HCT116 (cell line): ENCODE data around the gene DPYD. TPM values are rescaled to one million over a fixed set of nuclear protein-coding genes. Genes with fewer than 3 reads are reported as not detected.

Experiments
- ATAC-seq: fragments of 200-7000 bp; cut with Tn5 transposase; 2 replicates; pipeline ENCODE4 v1.9.1; 2020; ENCODE audit warnings: mild to moderate bottlenecking, moderate library complexity
- BruUV-seq: library from RNA; stranded (reverse); fragments of 400-500 nt; replicated peaks from 2 replicates; lab custom pipeline; 2021; lab: Mats Ljungman, UMichigan
- CTCF ChIA-PET: fragments of 300-600 bp; sonication (Branson Sonifier 250); formaldehyde crosslinking; loops from one replicate; lab custom pipeline; 2021; ENCODE audit warnings: antibody characterized with exemption; lab: Charles Lee
- POLR2A ChIA-PET: fragments of 300-600, 350-600 bp; sonication (Branson Sonifier 250); formaldehyde crosslinking; loops from one replicate; lab custom pipeline; 2021; ENCODE audit warnings: antibody characterized with exemption; lab: Charles Lee
- RAD21 ChIA-PET, 2 experiments: fragments of 300-600 bp; sonication (Branson Sonifier 250); formaldehyde crosslinking; loops; one replicate each; lab custom pipeline; 2023; ENCODE audit warnings: low total read pairs in 2 of 2; ENCODE audit not compliant: uncharacterized antibody in 2 of 2, unreplicated experiment in 2 of 2, low non-redundant PET in 1 of 2; lab: Charles Lee
- DNase-seq: peaks from one replicate; pipeline ENCODE4 v3.0.0-alpha.2; 2010; ENCODE audit warnings: low read depth, low spot score
- H2AFZ ChIP-seq: fragments of 200-600 bp; shearing (Covaris generic), sonication (generic); 2 replicates; pipeline ENCODE4 v1.6.1; 2017; ENCODE audit warnings: low read depth, mixed run types, mixed read lengths, antibody characterized with exemption, low read length; ENCODE audit not compliant: poor library complexity, severe bottlenecking
- H3K27ac ChIP-seq: 2 replicates; pipeline ENCODE4 v1.5.1; 2012; ENCODE audit warnings: low read depth, low read length
- H3K27me3 ChIP-seq: fragments of 200-600 bp; sonication (generic); 2 replicates; pipeline ENCODE4 v1.6.1; 2016; ENCODE audit warnings: mixed run types, low read length, mixed read lengths; ENCODE audit not compliant: insufficient read depth
- H3K36me3 ChIP-seq, 2 experiments: fragments of 200-500 bp in 1 of 2; fragments of 200-600 bp in 1 of 2; sonication (Bioruptor generic) in 1 of 2; sonication (generic) in 1 of 2; 2 replicates each; pipeline versions ENCODE4 v1.5.1 to v1.6.1; 2014 to 2016; ENCODE audit warnings: low read length in 2 of 2, inconsistent platforms in 1 of 2, mixed read lengths in 1 of 2, mixed run types in 1 of 2; ENCODE audit not compliant: insufficient read depth in 2 of 2, control insufficient read depth in 1 of 2
- H3K4me1 ChIP-seq, 2 experiments: fragments of 200-600 bp in 1 of 2; sonication (generic) in 1 of 2; 2 replicates each; pipeline versions ENCODE4 v1.5.1 to v1.6.1; 2012 to 2017; ENCODE audit warnings: low read length in 2 of 2, inconsistent platforms in 1 of 2, mild to moderate bottlenecking in 1 of 2, mixed read lengths in 1 of 2, mixed run types in 1 of 2, moderate library complexity in 1 of 2; ENCODE audit not compliant: insufficient read depth in 2 of 2, control insufficient read depth in 1 of 2
- H3K4me2 ChIP-seq: fragments of 200-600 bp; sonication (generic); 2 replicates; pipeline ENCODE4 v1.6.1; 2017; ENCODE audit warnings: mixed run types, low read length, mixed read lengths
- H3K4me3 ChIP-seq, 2 experiments: fragments of 200-600 bp in 1 of 2; sonication (generic) in 1 of 2; replicated peaks in 1 of 2; 2 replicates each; pipeline ENCODE4 v1.5.1; 2011 to 2016; ENCODE audit warnings: low read length in 2 of 2, control low read depth in 1 of 2, low read depth in 1 of 2, mild to moderate bottlenecking in 1 of 2, mixed read lengths in 1 of 2, mixed run types in 1 of 2
- H3K79me2 ChIP-seq: fragments of 200-600 bp; sonication (generic); 2 replicates; pipeline ENCODE4 v1.6.1; 2017; ENCODE audit warnings: mild to moderate bottlenecking, mixed run types, low read length, moderate library complexity, mixed read lengths; ENCODE audit not compliant: insufficient read depth
- H3K9ac ChIP-seq: fragments of 200-600 bp; sonication (generic); 2 replicates; pipeline ENCODE4 v1.6.1; 2016; ENCODE audit warnings: low read length, mixed read lengths
- H3K9me2 ChIP-seq: fragments of 200-600 bp; sonication (generic), shearing (Covaris generic); 2 replicates; pipeline ENCODE4 v1.6.1; 2017; ENCODE audit warnings: mixed run types, mild to moderate bottlenecking, moderate library complexity; ENCODE audit not compliant: insufficient read depth
- H3K9me3 ChIP-seq, 2 experiments: fragments of 200-500 bp in 1 of 2; fragments of 200-600 bp in 1 of 2; sonication (Bioruptor generic) in 1 of 2; sonication (generic) in 1 of 2; 2 replicates each; pipeline ENCODE4 v1.6.1; 2014 to 2017; ENCODE audit warnings: low read length in 2 of 2, mixed read lengths in 2 of 2, inconsistent platforms in 1 of 2, low read depth in 1 of 2, mild to moderate bottlenecking in 1 of 2, mixed run types in 1 of 2, moderate library complexity in 1 of 2; ENCODE audit not compliant: control insufficient read depth in 1 of 2, insufficient read depth in 1 of 2
- H4K20me1 ChIP-seq: fragments of 200-600 bp; sonication (generic), shearing (Covaris generic); 2 replicates; pipeline ENCODE4 v1.6.1; 2017; ENCODE audit warnings: mixed run types, mild to moderate bottlenecking, moderate library complexity; ENCODE audit not compliant: insufficient read depth
- CBX3 ChIP-seq: IDR thresholded peaks from 2 replicates; pipeline ENCODE4 v1.6.1; 2012; ENCODE audit warnings: low read depth
- CEBPB ChIP-seq: IDR thresholded peaks from 2 replicates; pipeline ENCODE4 v1.6.1; 2012; ENCODE audit warnings: low read depth
- EZH2 ChIP-seq: fragments of 200-600 bp; sonication (generic); IDR thresholded peaks from 2 replicates; pipeline ENCODE4 v1.6.1; 2017; ENCODE audit warnings: antibody characterized with exemption, mixed run types
- EZH2phosphoT487 ChIP-seq: fragments of 200-600 bp; IDR thresholded peaks from 2 replicates; pipeline ENCODE4 v1.6.1; 2018; ENCODE audit warnings: antibody characterized with exemption, borderline replicate concordance
- JUND ChIP-seq: IDR thresholded peaks from 2 replicates; pipeline ENCODE4 v1.6.1; 2012
- POLR2A ChIP-seq: IDR thresholded peaks from 2 replicates; pipeline ENCODE4 v1.7.0; 2011; ENCODE audit warnings: borderline replicate concordance; ENCODE audit not compliant: insufficient read depth, insufficient read length; ENCODE audit errors: extremely low read depth
- POLR2AphosphoS5 ChIP-seq: IDR thresholded peaks from 2 replicates; pipeline ENCODE4 v1.6.1; 2011; ENCODE audit warnings: mild to moderate bottlenecking, low read depth, low read length, moderate library complexity
- SIN3A ChIP-seq: IDR thresholded peaks from 2 replicates; pipeline ENCODE4 v1.6.1; 2012; ENCODE audit warnings: low read depth
- SP1 ChIP-seq: IDR thresholded peaks from 2 replicates; pipeline ENCODE4 v1.6.1; 2012; ENCODE audit warnings: low read depth
- TCF7L2 ChIP-seq: IDR thresholded peaks from 2 replicates; pipeline ENCODE4 v1.7.0; 2011; ENCODE audit warnings: borderline replicate concordance, inconsistent platforms; ENCODE audit not compliant: insufficient read depth, insufficient read length; ENCODE audit errors: extremely low read depth
- ZFX ChIP-seq: fragments of 450-650 bp; IDR thresholded peaks from 2 replicates; pipeline ENCODE4 v1.6.1; 2017
- ZNF274 ChIP-seq: fragments of 200-500 bp; sonication (Bioruptor generic); IDR thresholded peaks from 2 replicates; pipeline ENCODE4 v1.6.1; 2014; ENCODE audit warnings: mild to moderate bottlenecking, low read depth, low read length, inconsistent platforms
- intact Hi-C: fragments of 100-400 bp; cut with micrococcal nuclease; formaldehyde crosslinking; loops from 2 replicates; pipeline ENCODE4 v1.10.0; 2022
- total RNA-seq: library from RNA; stranded (reverse); gene quantifications from one replicate; pipeline ENCODE4 v1.2.1, GENCODE V29; 2021; ENCODE audit not compliant: unreplicated experiment
- TF ChIP-seq, protein P1 (sequence below): IDR thresholded peaks from 2 replicates; pipeline ENCODE4 v1.6.1; 2012; ENCODE audit warnings: low read depth
- TF ChIP-seq, protein P2 (sequence below), 3 experiments: fragments of 200-600 bp in 1 of 3; sonication (generic) in 1 of 3; IDR thresholded peaks in 2 of 3; conservative IDR thresholded peaks in 1 of 3; 2 replicates each; pipeline ENCODE4 v1.5.1; 2012 to 2017; ENCODE audit warnings: low read depth in 2 of 3, low read length in 2 of 3, antibody characterized with exemption in 1 of 3, borderline replicate concordance in 1 of 3, control low read depth in 1 of 3, mild to moderate bottlenecking in 1 of 3, mixed read lengths in 1 of 3, mixed run types in 1 of 3, moderate library complexity in 1 of 3; ENCODE audit not compliant: insufficient read depth in 1 of 3
- TF ChIP-seq, protein P3 (sequence below): IDR thresholded peaks from 2 replicates; pipeline ENCODE4 v1.6.1; 2012

Gene DPYD
- total RNA-seq, 1 experiment from 2014 or later, result 1.7 TPM

GRCh38 chr1:97090725-97091124 is 830.1 kb downstream of the DPYD start:
- no peak for TF ChIP-seq POLR2AphosphoS5
- TF ChIP-seq, protein P1, sequence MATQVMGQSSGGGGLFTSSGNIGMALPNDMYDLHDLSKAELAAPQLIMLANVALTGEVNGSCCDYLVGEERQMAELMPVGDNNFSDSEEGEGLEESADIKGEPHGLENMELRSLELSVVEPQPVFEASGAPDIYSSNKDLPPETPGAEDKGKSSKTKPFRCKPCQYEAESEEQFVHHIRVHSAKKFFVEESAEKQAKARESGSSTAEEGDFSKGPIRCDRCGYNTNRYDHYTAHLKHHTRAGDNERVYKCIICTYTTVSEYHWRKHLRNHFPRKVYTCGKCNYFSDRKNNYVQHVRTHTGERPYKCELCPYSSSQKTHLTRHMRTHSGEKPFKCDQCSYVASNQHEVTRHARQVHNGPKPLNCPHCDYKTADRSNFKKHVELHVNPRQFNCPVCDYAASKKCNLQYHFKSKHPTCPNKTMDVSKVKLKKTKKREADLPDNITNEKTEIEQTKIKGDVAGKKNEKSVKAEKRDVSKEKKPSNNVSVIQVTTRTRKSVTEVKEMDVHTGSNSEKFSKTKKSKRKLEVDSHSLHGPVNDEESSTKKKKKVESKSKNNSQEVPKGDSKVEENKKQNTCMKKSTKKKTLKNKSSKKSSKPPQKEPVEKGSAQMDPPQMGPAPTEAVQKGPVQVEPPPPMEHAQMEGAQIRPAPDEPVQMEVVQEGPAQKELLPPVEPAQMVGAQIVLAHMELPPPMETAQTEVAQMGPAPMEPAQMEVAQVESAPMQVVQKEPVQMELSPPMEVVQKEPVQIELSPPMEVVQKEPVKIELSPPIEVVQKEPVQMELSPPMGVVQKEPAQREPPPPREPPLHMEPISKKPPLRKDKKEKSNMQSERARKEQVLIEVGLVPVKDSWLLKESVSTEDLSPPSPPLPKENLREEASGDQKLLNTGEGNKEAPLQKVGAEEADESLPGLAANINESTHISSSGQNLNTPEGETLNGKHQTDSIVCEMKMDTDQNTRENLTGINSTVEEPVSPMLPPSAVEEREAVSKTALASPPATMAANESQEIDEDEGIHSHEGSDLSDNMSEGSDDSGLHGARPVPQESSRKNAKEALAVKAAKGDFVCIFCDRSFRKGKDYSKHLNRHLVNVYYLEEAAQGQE, result no peak
- TF ChIP-seq CBX3, result no peak
- no peak for TF ChIP-seq ZFX
- no peak for TF ChIP-seq CEBPB
- no peak for TF ChIP-seq EZH2phosphoT487
- TF ChIP-seq, protein P2, sequence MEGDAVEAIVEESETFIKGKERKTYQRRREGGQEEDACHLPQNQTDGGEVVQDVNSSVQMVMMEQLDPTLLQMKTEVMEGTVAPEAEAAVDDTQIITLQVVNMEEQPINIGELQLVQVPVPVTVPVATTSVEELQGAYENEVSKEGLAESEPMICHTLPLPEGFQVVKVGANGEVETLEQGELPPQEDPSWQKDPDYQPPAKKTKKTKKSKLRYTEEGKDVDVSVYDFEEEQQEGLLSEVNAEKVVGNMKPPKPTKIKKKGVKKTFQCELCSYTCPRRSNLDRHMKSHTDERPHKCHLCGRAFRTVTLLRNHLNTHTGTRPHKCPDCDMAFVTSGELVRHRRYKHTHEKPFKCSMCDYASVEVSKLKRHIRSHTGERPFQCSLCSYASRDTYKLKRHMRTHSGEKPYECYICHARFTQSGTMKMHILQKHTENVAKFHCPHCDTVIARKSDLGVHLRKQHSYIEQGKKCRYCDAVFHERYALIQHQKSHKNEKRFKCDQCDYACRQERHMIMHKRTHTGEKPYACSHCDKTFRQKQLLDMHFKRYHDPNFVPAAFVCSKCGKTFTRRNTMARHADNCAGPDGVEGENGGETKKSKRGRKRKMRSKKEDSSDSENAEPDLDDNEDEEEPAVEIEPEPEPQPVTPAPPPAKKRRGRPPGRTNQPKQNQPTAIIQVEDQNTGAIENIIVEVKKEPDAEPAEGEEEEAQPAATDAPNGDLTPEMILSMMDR (IDR thresholded peaks at IDR 0.05 in 2 of 3, conservative IDR thresholded peaks at IDR 0.05 in 1 of 3; ENCODE audit: borderline replicate concordance in 1 of 3, insufficient read depth in 1 of 3, low read depth in 2 of 3, low read length in 2 of 3), result no peak
- no peak for TF ChIP-seq ZNF274
- TF ChIP-seq EZH2, result no peak
- no peak for TF ChIP-seq TCF7L2
- TF ChIP-seq SIN3A, result no peak
- no peak for TF ChIP-seq SP1
- TF ChIP-seq, protein P3, sequence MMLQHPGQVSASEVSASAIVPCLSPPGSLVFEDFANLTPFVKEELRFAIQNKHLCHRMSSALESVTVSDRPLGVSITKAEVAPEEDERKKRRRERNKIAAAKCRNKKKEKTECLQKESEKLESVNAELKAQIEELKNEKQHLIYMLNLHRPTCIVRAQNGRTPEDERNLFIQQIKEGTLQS, result no peak
- no peak for TF ChIP-seq JUND
- no peak for TF ChIP-seq POLR2A
- H3K27ac ChIP-seq, result no peak overlapping the region
- H2AFZ ChIP-seq, result no peak overlapping the region
- H3K4me3 ChIP-seq, result no peak overlapping the region
- H3K4me2 ChIP-seq, result no peak overlapping the region
- ChIA-PET CTCF (no interaction called here), POLR2A (no interaction called here), RAD21 (no interaction called here)
- no peaks in the 10 kb centered on the region for H3K27me3 ChIP-seq
- no peak overlapping the region for H3K9ac ChIP-seq
- H3K36me3 ChIP-seq, result no peaks in the 10 kb centered on the region
- no peaks in the 10 kb centered on the region for H4K20me1 ChIP-seq
- no peaks in the 10 kb centered on the region for H3K9me3 ChIP-seq
- no peaks in the 10 kb centered on the region for H3K9me2 ChIP-seq
- DNase-seq, result no peak
- BruUV-seq, result no TSS peak
- no peak for ATAC-seq
- intact Hi-C loops, result no loop called here
- no peaks in the 10 kb centered on the region for H3K4me1 ChIP-seq
- no peaks in the 10 kb centered on the region for H3K79me2 ChIP-seq
